Activated T-helper 9 cell treated with anti-CD3 and anti-CD28 coated beads, Interleukin-2, amount 50 U/mL, for 16 hours (primary cell): Measurements from ENCODE around the gene FADS6.

Experiments used
- DNase-seq: peaks from one replicate; pipeline ENCODE4 v3.0.0-alpha.2; 2020; ENCODE audit warnings: low read depth

Gene FADS6

GRCh38 chr17:74868908-74869255, 24.6 kb downstream of the FADS6 start:
- no peak for DNase-seq

- no peak for DNase-seq
Measured at GRCh38 chr17:74868251-74868907, 25.1 kb downstream of the FADS6 start.

GRCh38 chr17:74866198-74866835, 27.1 kb downstream of the FADS6 start:
- no peak for DNase-seq

GRCh38 chr17:74865504-74866197, 27.8 kb downstream of the FADS6 start:
- no peak for DNase-seq

- DNase-seq: peak; percentile 62
Measured at GRCh38 chr17:74864866-74865395, 28.5 kb downstream of the FADS6 start.

- no peak for DNase-seq
Measured at GRCh38 chr17:74864297-74864865, 29.1 kb downstream of the FADS6 start.

GRCh38 chr17:74863420-74864296, 29.8 kb downstream of the FADS6 start:
- DNase-seq: no peak

GRCh38 chr17:74862919-74863318, 30.5 kb downstream of the FADS6 start:
- no peak for DNase-seq

- peak; percentile 42 for DNase-seq
Measured at GRCh38 chr17:74862108-74862901, 31.1 kb downstream of the FADS6 start.

GRCh38 chr17:74861662-74862107, 31.7 kb downstream of the FADS6 start:
- no peak for DNase-seq

- DNase-seq: no peak
Measured at GRCh38 chr17:74860872-74861661, 32.4 kb downstream of the FADS6 start.

- DNase-seq: no peak
Measured at GRCh38 chr17:74860229-74860871, 33.1 kb downstream of the FADS6 start.

GRCh38 chr17:74859459-74860228, 33.8 kb downstream of the FADS6 start, which contains the start of gene GRIN2C:
TSS of gene GRIN2C (minus strand) at chr17:74859885. CDS start at chr17:74855092, 4,793 bp downstream.
- DNase-seq: peak; percentile 24

- no peak for DNase-seq
Measured at GRCh38 chr17:74858672-74859458, 34.6 kb downstream of the FADS6 start.

- no peak for DNase-seq
Measured at GRCh38 chr17:74857191-74857590, 36.2 kb downstream of the FADS6 start.

GRCh38 chr17:74856112-74856511, 37.3 kb downstream of the FADS6 start:
- no peak for DNase-seq

GRCh38 chr17:74855323-74855722, 38.1 kb downstream of the FADS6 start:
- DNase-seq: no peak

- no peak for DNase-seq
Measured at GRCh38 chr17:74854792-74855191, 38.6 kb downstream of the FADS6 start.
